Superior temporal gyrus (tissue), 1 donor: ENCODE results near the gene INSYN1.

ENCODE experiments used
- DNase-seq: peaks from one replicate; pipeline ENCODE4 v3.0.0-alpha.2; 2016; ENCODE audit errors: extremely low spot score

INSYN1 gene

GRCh38 chr15:73686781-73687256 is 66.3 kb downstream of the INSYN1 start:
- DNase-seq = no peak

- DNase-seq = no peak
Observed at GRCh38 chr15:73685981-73686380, 67.2 kb downstream of the INSYN1 start.
